H1 (cell line): ENCODE results near the gene EN1.

Experiments
- EP300 ChIP-seq, 2 experiments: IDR thresholded peaks; 1 replicate in 1 of 2; 2 replicates in 1 of 2; pipeline ENCODE4 v1.6.1; 2011 to 2012; ENCODE audit warnings: low read depth in 2 of 2, low read length in 2 of 2, mild to moderate bottlenecking in 2 of 2, borderline replicate concordance in 1 of 2, inconsistent platforms in 1 of 2, moderate library complexity in 1 of 2
- EZH2 ChIP-seq: fragments of 200-600 bp; sonication (generic); IDR thresholded peaks from 2 replicates; pipeline ENCODE4 v1.7.1; 2012; ENCODE audit warnings: low read depth, mild to moderate bottlenecking, moderate library complexity, low read length, inconsistent platforms; ENCODE audit not compliant: severe bottlenecking
- FOSL1 ChIP-seq: IDR thresholded peaks from 2 replicates; pipeline ENCODE4 v1.6.1; 2011; ENCODE audit warnings: mild to moderate bottlenecking, low read depth, low read length, moderate library complexity; ENCODE audit not compliant: insufficient read depth
- GABPA ChIP-seq: IDR thresholded peaks from 2 replicates; pipeline ENCODE4 v1.6.1; 2011; ENCODE audit warnings: mild to moderate bottlenecking, low read length, moderate library complexity, borderline replicate concordance; ENCODE audit not compliant: insufficient read depth
- GTF2F1 ChIP-seq: IDR thresholded peaks from 2 replicates; pipeline ENCODE4 v1.6.1; 2012; ENCODE audit warnings: low read depth, low read length, improper control_type of control experiment, borderline replicate concordance
- HDAC2 ChIP-seq, 2 experiments: fragments of 300-600 bp in 1 of 2; sonication (generic) in 1 of 2; IDR thresholded peaks; 2 replicates each; pipeline ENCODE4 v1.6.1; 2011 to 2012; ENCODE audit warnings: low read depth in 2 of 2, low read length in 2 of 2, mild to moderate bottlenecking in 2 of 2, moderate library complexity in 2 of 2, borderline replicate concordance in 1 of 2, inconsistent platforms in 1 of 2
- POLR2A ChIP-seq, 2 experiments: IDR thresholded peaks; 1 replicate in 1 of 2; 2 replicates in 1 of 2; pipeline ENCODE4 v1.6.1; 2011; ENCODE audit warnings: low read depth in 2 of 2, low read length in 2 of 2, mild to moderate bottlenecking in 2 of 2; ENCODE audit errors: control extremely low read depth in 1 of 2
- RBBP5 ChIP-seq: IDR thresholded peaks from 2 replicates; pipeline ENCODE4 v1.7.1; 2012; ENCODE audit warnings: low read depth, mild to moderate bottlenecking, inconsistent platforms, low read length, moderate library complexity, borderline replicate concordance
- SIN3A ChIP-seq, 2 experiments: IDR thresholded peaks in 1 of 2; conservative IDR thresholded peaks in 1 of 2; 2 replicates each; pipeline ENCODE4 v1.6.1; 2011 to 2012; ENCODE audit warnings: low read length in 2 of 2, improper control_type of control experiment in 1 of 2, low read depth in 1 of 2, mild to moderate bottlenecking in 1 of 2
- SP1 ChIP-seq: IDR thresholded peaks from 2 replicates; pipeline ENCODE4 v1.6.1; 2011; ENCODE audit warnings: low read depth, low read length
- TCF12 ChIP-seq: IDR thresholded peaks from 2 replicates; pipeline ENCODE4 v1.6.1; 2011; ENCODE audit warnings: low read depth, mild to moderate bottlenecking, low read length
- TF ChIP-seq, protein P1 (sequence below), 3 experiments: IDR thresholded peaks; 1 replicate in 2 of 3; 2 replicates in 1 of 3; pipeline versions ENCODE4 v1.5.1 to v1.6.1; 2011; ENCODE audit warnings: low read length in 3 of 3, mild to moderate bottlenecking in 3 of 3, inconsistent platforms in 2 of 3, low read depth in 1 of 3, moderate library complexity in 1 of 3; ENCODE audit not compliant: insufficient read depth in 1 of 3; ENCODE audit errors: control extremely low read depth in 1 of 3
- TF ChIP-seq, protein P2 (sequence below): IDR thresholded peaks from 2 replicates; pipeline ENCODE4 v1.6.1; 2012; ENCODE audit warnings: inconsistent platforms
- TF ChIP-seq, protein P3 (sequence below): IDR thresholded peaks from 2 replicates; pipeline ENCODE4 v1.6.1; 2011; ENCODE audit warnings: low read length, improper control_type of control experiment

DNA sequence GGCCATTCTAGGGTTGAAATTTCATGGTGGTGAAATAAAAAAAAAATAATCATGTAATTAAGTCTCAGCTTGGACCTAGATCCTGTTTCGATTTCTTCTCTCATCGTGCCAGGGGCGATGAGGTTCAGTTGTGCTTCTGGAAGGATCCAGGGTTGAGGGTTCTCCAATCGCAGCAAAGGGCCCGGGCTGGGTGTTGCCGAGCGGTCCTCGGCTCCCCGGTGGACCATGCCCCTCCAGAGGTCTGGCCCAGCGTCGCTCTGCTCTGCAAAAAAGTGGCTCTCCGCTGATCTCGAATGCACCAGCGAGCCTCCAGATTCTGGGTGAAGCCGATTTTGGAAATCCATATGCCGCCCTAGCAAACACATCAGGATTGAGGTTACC lies 39.0 kb downstream of the EN1 start:
- TF ChIP-seq, protein P1, sequence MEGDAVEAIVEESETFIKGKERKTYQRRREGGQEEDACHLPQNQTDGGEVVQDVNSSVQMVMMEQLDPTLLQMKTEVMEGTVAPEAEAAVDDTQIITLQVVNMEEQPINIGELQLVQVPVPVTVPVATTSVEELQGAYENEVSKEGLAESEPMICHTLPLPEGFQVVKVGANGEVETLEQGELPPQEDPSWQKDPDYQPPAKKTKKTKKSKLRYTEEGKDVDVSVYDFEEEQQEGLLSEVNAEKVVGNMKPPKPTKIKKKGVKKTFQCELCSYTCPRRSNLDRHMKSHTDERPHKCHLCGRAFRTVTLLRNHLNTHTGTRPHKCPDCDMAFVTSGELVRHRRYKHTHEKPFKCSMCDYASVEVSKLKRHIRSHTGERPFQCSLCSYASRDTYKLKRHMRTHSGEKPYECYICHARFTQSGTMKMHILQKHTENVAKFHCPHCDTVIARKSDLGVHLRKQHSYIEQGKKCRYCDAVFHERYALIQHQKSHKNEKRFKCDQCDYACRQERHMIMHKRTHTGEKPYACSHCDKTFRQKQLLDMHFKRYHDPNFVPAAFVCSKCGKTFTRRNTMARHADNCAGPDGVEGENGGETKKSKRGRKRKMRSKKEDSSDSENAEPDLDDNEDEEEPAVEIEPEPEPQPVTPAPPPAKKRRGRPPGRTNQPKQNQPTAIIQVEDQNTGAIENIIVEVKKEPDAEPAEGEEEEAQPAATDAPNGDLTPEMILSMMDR (IDR thresholded peaks at IDR 0.05; ENCODE audit: control extremely low read depth in 1 of 3, insufficient read depth in 1 of 3, low read depth in 1 of 3, low read length in 3 of 3) = no peak
- TF ChIP-seq SIN3A (conservative IDR thresholded peaks at IDR 0.05 in 1 of 2, IDR thresholded peaks at IDR 0.05 in 1 of 2; ENCODE audit: low read depth in 1 of 2, low read length in 2 of 2) (no peak), GTF2F1 (no peak), GABPA (no peak), FOSL1 (no peak), EZH2 (no peak), EP300 (IDR thresholded peaks at IDR 0.05; ENCODE audit: borderline replicate concordance in 1 of 2, low read depth in 2 of 2, low read length in 2 of 2) (no peak), SP1 (no peak), TCF12 (no peak), POLR2A (IDR thresholded peaks at IDR 0.05; ENCODE audit: control extremely low read depth in 1 of 2, low read depth in 2 of 2, low read length in 2 of 2) (no peak), RBBP5 (no peak), HDAC2 (IDR thresholded peaks at IDR 0.05; ENCODE audit: borderline replicate concordance in 1 of 2, low read depth in 2 of 2, low read length in 2 of 2) (no peak)
- TF ChIP-seq, protein P2, sequence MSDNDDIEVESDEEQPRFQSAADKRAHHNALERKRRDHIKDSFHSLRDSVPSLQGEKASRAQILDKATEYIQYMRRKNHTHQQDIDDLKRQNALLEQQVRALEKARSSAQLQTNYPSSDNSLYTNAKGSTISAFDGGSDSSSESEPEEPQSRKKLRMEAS = peak; percentile 36; the same call in 1 of the 2 replicates
- TF ChIP-seq, protein P3, sequence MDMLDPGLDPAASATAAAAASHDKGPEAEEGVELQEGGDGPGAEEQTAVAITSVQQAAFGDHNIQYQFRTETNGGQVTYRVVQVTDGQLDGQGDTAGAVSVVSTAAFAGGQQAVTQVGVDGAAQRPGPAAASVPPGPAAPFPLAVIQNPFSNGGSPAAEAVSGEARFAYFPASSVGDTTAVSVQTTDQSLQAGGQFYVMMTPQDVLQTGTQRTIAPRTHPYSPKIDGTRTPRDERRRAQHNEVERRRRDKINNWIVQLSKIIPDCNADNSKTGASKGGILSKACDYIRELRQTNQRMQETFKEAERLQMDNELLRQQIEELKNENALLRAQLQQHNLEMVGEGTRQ = no peak
